DOHH2 (cell line): ENCODE measurements around the gene PHLPP1.

Experiments
- H3F3A ChIP-seq: fragments of 200-600 bp; sonication (generic), shearing (Covaris generic); 2 replicates; pipeline ENCODE4 v1.6.0; 2016; ENCODE audit warnings: antibody characterized with exemption, mild to moderate bottlenecking; ENCODE audit not compliant: control insufficient read depth, insufficient read depth
- H3K27ac ChIP-seq: fragments of 200-600 bp; sonication (generic); 2 replicates; pipeline ENCODE4 v1.5.1; 2014; ENCODE audit warnings: low read depth, mild to moderate bottlenecking, low read length, moderate library complexity
- H3K27me3 ChIP-seq: fragments of 200-600 bp; sonication (generic); 2 replicates; pipeline ENCODE4 v1.6.1; 2014; ENCODE audit warnings: mild to moderate bottlenecking, low read length, mixed read lengths; ENCODE audit not compliant: control insufficient read depth
- H3K36me3 ChIP-seq: fragments of 200-600 bp; sonication (generic); 2 replicates; pipeline ENCODE4 v1.6.1; 2014; ENCODE audit warnings: mild to moderate bottlenecking, low read length, moderate library complexity, mixed read lengths; ENCODE audit not compliant: control insufficient read depth
- H3K4me1 ChIP-seq: fragments of 200-600 bp; sonication (generic); 2 replicates; pipeline ENCODE4 v1.6.1; 2014; ENCODE audit warnings: mild to moderate bottlenecking, low read length, mixed read lengths; ENCODE audit not compliant: control insufficient read depth
- H3K4me2 ChIP-seq: fragments of 200-600 bp; sonication (generic); 2 replicates; pipeline ENCODE4 v1.6.0; 2014; ENCODE audit warnings: mild to moderate bottlenecking, low read length, moderate library complexity
- H3K4me3 ChIP-seq: fragments of 200-600 bp; sonication (generic); 2 replicates; pipeline ENCODE4 v1.5.1; 2014; ENCODE audit warnings: mild to moderate bottlenecking, low read length, mixed read lengths
- H3K79me2 ChIP-seq: fragments of 200-600 bp; sonication (generic); 2 replicates; pipeline ENCODE4 v1.6.1; 2014; ENCODE audit warnings: mild to moderate bottlenecking, low read length, mixed read lengths; ENCODE audit not compliant: control insufficient read depth
- H3K9me2 ChIP-seq: fragments of 200-600 bp; sonication (generic); replicated peaks from 2 replicates; pipeline ENCODE4 v1.6.1; 2014; ENCODE audit warnings: mild to moderate bottlenecking, low read length, mixed read lengths; ENCODE audit not compliant: control insufficient read depth
- H3K9me3 ChIP-seq: fragments of 200-600 bp; sonication (generic); 2 replicates; pipeline ENCODE4 v1.6.1; 2014; ENCODE audit warnings: antibody characterized with exemption, low read length, mixed read lengths; ENCODE audit not compliant: control insufficient read depth, insufficient read depth
- H4K20me1 ChIP-seq: fragments of 200-600 bp; sonication (generic); 2 replicates; pipeline ENCODE4 v1.6.0; 2014; ENCODE audit warnings: low read depth, mild to moderate bottlenecking, antibody characterized with exemption, low read length, moderate library complexity; ENCODE audit not compliant: control insufficient read depth, insufficient read depth
- CTCF ChIP-seq: fragments of 200-600 bp; sonication (generic); IDR thresholded peaks from one replicate; pipeline ENCODE4 v1.5.1; 2014; ENCODE audit warnings: antibody characterized with exemption, mild to moderate bottlenecking, low read depth, low read length; ENCODE audit not compliant: poor library complexity, severe bottlenecking
- EZH2phosphoT487 ChIP-seq: fragments of 200-600 bp; sonication (generic); IDR thresholded peaks from 2 replicates; pipeline ENCODE4 v1.6.1; 2017; ENCODE audit warnings: borderline replicate concordance, mild to moderate bottlenecking, antibody characterized with exemption, low read length, moderate library complexity, mixed read lengths

Gene PHLPP1

GRCh38 chr18:62810682-62811081, 95.3 kb downstream of the PHLPP1 start:
- peaks cover 35% of the 10 kb centered on the region for H3K79me2 ChIP-seq
- H3K4me1 ChIP-seq: peaks cover 21% of the 10 kb centered on the region
- H3K4me2 ChIP-seq: no peak overlapping the region
- no peak overlapping the region for H3K4me3 ChIP-seq
- H4K20me1 ChIP-seq: no peaks in the 10 kb centered on the region
- no peaks in the 10 kb centered on the region for H3K9me3 ChIP-seq
- H3K36me3 ChIP-seq: no peaks in the 10 kb centered on the region
- H3K27me3 ChIP-seq: no peaks in the 10 kb centered on the region
- 0 out of 2 replicates have a peak, but pooled peaks cover 3% of the 10 kb centered on the region for H3F3A ChIP-seq
- H3K9me2 ChIP-seq: no peaks in the 10 kb centered on the region
- no peak overlapping the region for H3K27ac ChIP-seq
- no peak for TF ChIP-seq EZH2phosphoT487
- no peak for TF ChIP-seq CTCF

- Histone ChIP-seq H3K27ac (no peak overlapping the region), H3K4me2 (no peak overlapping the region), H3F3A (0 out of 2 replicates have a peak, but pooled peaks cover 3% of the 10 kb centered on the region), H3K79me2 (peaks cover 30% of the 10 kb centered on the region), H3K27me3 (no peaks in the 10 kb centered on the region), H3K36me3 (no peaks in the 10 kb centered on the region), H3K4me1 (peaks cover 25% of the 10 kb centered on the region), H3K4me3 (no peak overlapping the region), H3K9me3 (no peaks in the 10 kb centered on the region), H3K9me2 (no peaks in the 10 kb centered on the region), H4K20me1 (no peaks in the 10 kb centered on the region)
- TF ChIP-seq EZH2phosphoT487 (no peak), CTCF (no peak)
Observed at GRCh38 chr18:62811674-62812073, 96.3 kb downstream of the PHLPP1 start.

GRCh38 chr18:62812242-62812641, 96.9 kb downstream of the PHLPP1 start:
- Histone ChIP-seq H3K27ac (no peak overlapping the region), H4K20me1 (no peaks in the 10 kb centered on the region), H3K9me3 (no peaks in the 10 kb centered on the region), H3K79me2 (peaks cover 35% of the 10 kb centered on the region), H3K4me3 (no peak overlapping the region), H3K36me3 (no peaks in the 10 kb centered on the region), H3K9me2 (no peaks in the 10 kb centered on the region), H3F3A (0 out of 2 replicates have a peak, but pooled peaks cover 3% of the 10 kb centered on the region), H3K4me2 (no peak overlapping the region), H3K27me3 (no peaks in the 10 kb centered on the region), H3K4me1 (peaks cover 25% of the 10 kb centered on the region)
- TF ChIP-seq EZH2phosphoT487: no peak
- TF ChIP-seq CTCF: no peak
